B cell (primary cell): ENCODE measurements around the gene MSL1. TPM values are rescaled to one million over a fixed set of nuclear protein-coding genes. Genes with fewer than 3 reads are reported as not detected.
A peak's percentile ranks its signal among the peaks of the same experiment; 100 is the strongest.

Source experiments
- ATAC-seq: fragments of 200-7000 bp; cut with Tn5 transposase; one replicate; pipeline ENCODE4 v1.10.0; 2021; ENCODE audit warnings: low read depth, mild to moderate bottlenecking, moderate number of reproducible peaks, moderate library complexity
- CTCF ChIA-PET: fragments of 350-600 bp; sonication (Branson Sonifier 250); formaldehyde crosslinking; loops from one replicate; lab custom pipeline; 2021; ENCODE audit warnings: antibody characterized with exemption, inconsistent platforms; lab: Charles Lee
- POLR2A ChIA-PET: fragments of 350-600 bp; sonication (Branson Sonifier 250); formaldehyde crosslinking; loops from one replicate; lab custom pipeline; 2021; ENCODE audit warnings: antibody characterized with exemption; lab: Charles Lee
- DNase-seq: peaks from one replicate; pipeline ENCODE4 v3.0.0; 2013
- H2AFZ ChIP-seq: 2 replicates; pipeline ENCODE4 v1.6.1; 2012; ENCODE audit warnings: mild to moderate bottlenecking, low read depth, low read length; ENCODE audit not compliant: insufficient read depth, poor library complexity, severe bottlenecking
- H3K27ac ChIP-seq, 2 donors: 1 replicate in 1 of 2; 2 replicates in 1 of 2; pipeline ENCODE4 v1.5.1; 2012 to 2013; ENCODE audit warnings: low read length in 2 of 2, mild to moderate bottlenecking in 2 of 2, moderate library complexity in 1 of 2
- H3K27me3 ChIP-seq, 4 experiments: fragments of 200-600 bp in 1 of 4; sonication (generic) in 1 of 4; replicated peaks in 1 of 4; 1 replicate in 2 of 4; 2 replicates in 2 of 4; pipeline versions ENCODE4 v1.6.1 to v1.7.0; 2013 to 2016; ENCODE audit warnings: low read length in 3 of 4, mild to moderate bottlenecking in 2 of 4, mixed read lengths in 1 of 4, moderate library complexity in 1 of 4; ENCODE audit not compliant: insufficient read depth in 4 of 4, control insufficient read depth in 3 of 4; ENCODE audit errors: control extremely low read depth in 1 of 4
- H3K36me3 ChIP-seq, 2 experiments: replicated peaks in 1 of 2; 1 replicate in 1 of 2; 2 replicates in 1 of 2; pipeline versions ENCODE4 v1.6.1 to v1.7.1; 2013; ENCODE audit warnings: low read length in 1 of 2; ENCODE audit not compliant: insufficient read depth in 2 of 2, control insufficient read depth in 1 of 2; ENCODE audit errors: control extremely low read depth in 1 of 2, extremely low read depth in 1 of 2
- H3K4me1 ChIP-seq, 2 donors: fragments of 200-600 bp in 1 of 2; sonication (generic) in 1 of 2; 1 replicate in 1 of 2; 2 replicates in 1 of 2; pipeline versions ENCODE4 v1.5.1 to v1.6.1; 2013 to 2017; ENCODE audit warnings: low read length in 2 of 2; ENCODE audit not compliant: control insufficient read depth in 2 of 2, insufficient read depth in 2 of 2
- H3K4me2 ChIP-seq: replicated peaks from 2 replicates; pipeline ENCODE3; 2012; ENCODE audit warnings: mild to moderate bottlenecking, low read depth, low read length; ENCODE audit not compliant: poor library complexity, severe bottlenecking
- H3K4me3 ChIP-seq, 5 experiments: fragments of 200-600 bp in 1 of 5; sonication (generic) in 1 of 5; 1 replicate in 3 of 5; 2 replicates in 2 of 5; pipeline versions ENCODE4 v1.5.1 to v1.7.0; 2011 to 2016; ENCODE audit warnings: low read length in 4 of 5, mild to moderate bottlenecking in 4 of 5, low read depth in 2 of 5, control low read depth in 1 of 5, moderate library complexity in 1 of 5; ENCODE audit not compliant: insufficient read depth in 1 of 5; ENCODE audit errors: control extremely low read depth in 1 of 5, extremely low read depth in 1 of 5
- H3K79me2 ChIP-seq: fragments of 200-600 bp; sonication (generic); one replicate; pipeline ENCODE4 v1.6.0; 2016; ENCODE audit warnings: low read length; ENCODE audit not compliant: control insufficient read depth, insufficient read depth
- H3K9ac ChIP-seq: fragments of 200-600 bp; sonication (generic); 2 replicates; pipeline ENCODE4 v1.6.1; 2017; ENCODE audit warnings: mild to moderate bottlenecking, low read length, moderate library complexity
- H3K9me3 ChIP-seq, 3 donors: one replicate each; pipeline versions ENCODE4 v1.6.1 to v1.7.1; 2013; ENCODE audit warnings: low read length in 2 of 3; ENCODE audit not compliant: control insufficient read depth in 2 of 3, insufficient read depth in 1 of 3; ENCODE audit errors: control extremely low read depth in 1 of 3
- H4K20me1 ChIP-seq: 2 replicates; pipeline ENCODE4 v1.6.0; 2012; ENCODE audit warnings: mild to moderate bottlenecking, low read length; ENCODE audit not compliant: insufficient read depth, control insufficient read depth, poor library complexity, severe bottlenecking
- H3K27ac Mint-ChIP-seq: one replicate; pipeline ENCODE4 v1.8.0; 2021; ENCODE audit warnings: mixed read lengths
- H3K27me3 Mint-ChIP-seq: one replicate; pipeline ENCODE4 v1.8.0; 2021; ENCODE audit warnings: mixed read lengths
- H3K4me1 Mint-ChIP-seq: one replicate; pipeline ENCODE4 v1.8.0; 2021; ENCODE audit warnings: mixed read lengths
- H3K4me3 Mint-ChIP-seq: one replicate; pipeline ENCODE4 v1.8.0; 2021; ENCODE audit warnings: mixed read lengths
- H3K9me3 Mint-ChIP-seq: one replicate; pipeline ENCODE4 v1.8.0; 2022; ENCODE audit warnings: mixed read lengths; ENCODE audit not compliant: insufficient read depth
- EZH2 ChIP-seq: IDR thresholded peaks from 2 replicates; pipeline ENCODE4 v1.6.1; 2012; ENCODE audit warnings: borderline replicate concordance, low read depth, mild to moderate bottlenecking, moderate library complexity, low read length; ENCODE audit not compliant: insufficient read depth, poor library complexity, severe bottlenecking
- WGBS: methylation state at CpG from one replicate; pipeline ENCODE4 v1.1.5; 2013; ENCODE audit warnings: missing lambda C conversion rate; ENCODE audit not compliant: insufficient coverage; 5-methylcytosine and 5-hydroxymethylcytosine counted together
- intact Hi-C: fragments of 100-400 bp; cut with micrococcal nuclease; formaldehyde crosslinking; loops from one replicate; pipeline ENCODE4 v1.10.0; 2022
- polyA plus RNA-seq: library from polyadenylated mRNA; depleted of rRNA; stranded (reverse); fragments of >200 nt; gene quantifications from 2 replicates; pipeline ENCODE4 v1.2.3, GENCODE V29; 2012
- total RNA-seq, 2 donors: library from RNA; stranded (reverse); fragments of 120-200 nt in 1 of 2; gene quantifications; 1 replicate in 1 of 2; 2 replicates in 1 of 2; pipeline versions ENCODE4 v1.2.3 to v1.2.4, GENCODE V29; 2013 to 2022
- TF ChIP-seq, protein P1 (sequence below): fragments of 200-600 bp; IDR thresholded peaks from one replicate; pipeline ENCODE4 v1.8.0; 2022; ENCODE audit warnings: antibody characterized with exemption, mild to moderate bottlenecking

MSL1 gene
- total and polyA plus RNA-seq, 2 donors (not counting 1 experiment from before 2014, with no cell fraction given), result 80.1 to 129 TPM

DNA sequence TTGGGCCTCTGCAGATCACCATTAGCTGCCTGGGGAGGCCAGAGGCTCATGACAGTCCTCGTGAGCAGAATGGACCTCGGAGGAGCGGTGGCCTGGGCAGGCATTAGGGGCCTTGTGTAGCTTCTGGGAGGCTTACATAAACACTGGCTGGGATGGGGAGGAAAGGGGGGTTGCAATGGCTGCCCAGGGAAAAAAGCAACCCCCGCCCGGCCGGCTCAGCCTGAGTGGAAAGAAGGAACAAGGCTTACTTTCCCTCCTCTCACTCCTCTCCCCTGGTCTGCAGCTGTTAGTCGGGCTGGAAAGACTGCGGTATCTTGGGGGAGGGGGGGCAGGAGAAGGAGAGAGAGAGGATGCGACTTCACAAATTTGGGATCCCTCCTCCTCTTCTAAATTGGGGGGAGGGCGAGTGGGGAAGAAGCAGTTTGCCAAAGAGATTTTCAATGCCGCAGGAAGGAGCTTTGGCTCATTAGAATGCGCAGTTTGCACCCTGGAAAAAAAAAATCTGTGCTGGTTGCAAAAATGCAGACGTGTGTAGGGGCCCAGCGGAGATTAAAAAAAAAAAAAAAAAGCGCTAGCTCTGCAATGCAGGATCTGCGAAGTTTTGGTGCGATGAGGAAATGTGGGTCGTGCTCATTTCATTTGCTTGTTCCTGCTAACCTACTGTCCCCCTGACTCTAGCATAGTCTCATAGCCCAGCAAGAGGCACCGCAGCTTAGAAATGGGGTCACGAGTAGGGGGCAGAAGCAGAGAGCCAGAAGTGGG lies 14.8 kb upstream of the MSL1 start:
- no peaks in the 10 kb centered on the region for H4K20me1 ChIP-seq
- H3K36me3 ChIP-seq, result no peaks in the 10 kb centered on the region
- H3K27ac ChIP-seq, result no peak overlapping the region
- DNase-seq, result no peak
- peak overlapping the region; percentile 69 for H3K4me2 ChIP-seq
- no peak overlapping the region for H3K9ac ChIP-seq
- intact Hi-C loops, result no loop called here
- Mint-ChIP-seq H3K9me3 (no peaks in the 10 kb centered on the region), H3K27ac (peak overlapping the region; percentile 89), H3K4me3 (peak overlapping the region; percentile 77), H3K27me3 (no peaks in the 10 kb centered on the region), H3K4me1 (peaks cover 56% of the 10 kb centered on the region)
- POLR2A ChIA-PET, result interaction anchor here (0.5 to 1.1 kb wide), 4 partner anchors 13 to 57 kb away, joined by 3 to 5 read pairs (median 4); no protein-coding TSS in a partner anchor
- H3K79me2 ChIP-seq, result no peaks in the 10 kb centered on the region
- H3K9me3 ChIP-seq, result no peaks in the 10 kb centered on the region
- no peak overlapping the region for H3K4me3 ChIP-seq
- CTCF ChIA-PET, result interaction anchor here (0.8 to 1.3 kb wide), 6 partner anchors 9 to 79 kb away, joined by 3 to 7 read pairs (median 3); no protein-coding TSS in a partner anchor
- 77% methylated on average over 7 of the region's 20 CpGs for WGBS
- H2AFZ ChIP-seq, result no peak overlapping the region
- no peaks in the 10 kb centered on the region for H3K27me3 ChIP-seq
- ATAC-seq, result no peak
- H3K4me1 ChIP-seq, result peaks cover 43 to 44% of the 10 kb centered on the region in 2 donors
- TF ChIP-seq EZH2, result no peak
- TF ChIP-seq, protein P1, sequence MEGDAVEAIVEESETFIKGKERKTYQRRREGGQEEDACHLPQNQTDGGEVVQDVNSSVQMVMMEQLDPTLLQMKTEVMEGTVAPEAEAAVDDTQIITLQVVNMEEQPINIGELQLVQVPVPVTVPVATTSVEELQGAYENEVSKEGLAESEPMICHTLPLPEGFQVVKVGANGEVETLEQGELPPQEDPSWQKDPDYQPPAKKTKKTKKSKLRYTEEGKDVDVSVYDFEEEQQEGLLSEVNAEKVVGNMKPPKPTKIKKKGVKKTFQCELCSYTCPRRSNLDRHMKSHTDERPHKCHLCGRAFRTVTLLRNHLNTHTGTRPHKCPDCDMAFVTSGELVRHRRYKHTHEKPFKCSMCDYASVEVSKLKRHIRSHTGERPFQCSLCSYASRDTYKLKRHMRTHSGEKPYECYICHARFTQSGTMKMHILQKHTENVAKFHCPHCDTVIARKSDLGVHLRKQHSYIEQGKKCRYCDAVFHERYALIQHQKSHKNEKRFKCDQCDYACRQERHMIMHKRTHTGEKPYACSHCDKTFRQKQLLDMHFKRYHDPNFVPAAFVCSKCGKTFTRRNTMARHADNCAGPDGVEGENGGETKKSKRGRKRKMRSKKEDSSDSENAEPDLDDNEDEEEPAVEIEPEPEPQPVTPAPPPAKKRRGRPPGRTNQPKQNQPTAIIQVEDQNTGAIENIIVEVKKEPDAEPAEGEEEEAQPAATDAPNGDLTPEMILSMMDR, result no peak
